Left cardiac atrium (tissue), 4 donors: ENCODE measurements around the gene LIMA1. TPM values are rescaled to one million over a fixed set of nuclear protein-coding genes. Genes with fewer than 3 reads are reported as not detected.

ENCODE experiments used
- ATAC-seq, 2 donors: fragments of 200-7000 bp; cut with Tn5 transposase; one replicate each; pipeline ENCODE4 v1.9.1; 2020; ENCODE audit warnings: mild to moderate bottlenecking in 2 of 2, moderate library complexity in 2 of 2
- DNase-seq: peaks from one replicate; pipeline ENCODE4 v3.0.0-alpha.2; 2020
- intact Hi-C, 2 donors: fragments of 100-400 bp; cut with DNase I; formaldehyde crosslinking; loops; one replicate each; pipeline versions ENCODE4 v1.14.1 to v1.15.1; 2022 to 2023
- total RNA-seq, 2 donors: library from RNA; stranded (reverse); fragmentation: NEBNext Ultra II Directional; extraction: Animal tissue kit (Norgen Biotek cat#: 25700); gene quantifications; one replicate each; pipeline ENCODE4 v1.2.1, GENCODE V29; 2021
- donor health status: DM: no; HTN: yes; CAD: no.
- donor health status: DM: no; HTN: yes; CAD: no; lungs with severe emphysema.
- donor health status: DM: yes; HTN: yes; CAD: no.
- donor health status: Dilated cardiomyopathy.

LIMA1 gene
- total RNA-seq, 2 donors from 2014 or later: 30.6 to 37.7 TPM

GRCh38 chr12:50198829-50199228, 84.5 kb downstream of the LIMA1 start:
- no peak for DNase-seq
- intact Hi-C loops: no loop called here
- ATAC-seq: no peak

GRCh38 chr12:50197297-50197727, 86.0 kb downstream of the LIMA1 start:
- DNase-seq: no peak
- no peak for ATAC-seq
- intact Hi-C loops: no loop called here

GRCh38 chr12:50196537-50196936, 86.8 kb downstream of the LIMA1 start:
- no peak for ATAC-seq
- intact Hi-C loops: no loop called here
- DNase-seq: no peak

GRCh38 chr12:50195832-50196231, 87.5 kb downstream of the LIMA1 start:
- intact Hi-C loops: no loop called here
- ATAC-seq (no peak), DNase-seq (no peak)

GRCh38 chr12:50192908-50193307, 90.4 kb downstream of the LIMA1 start:
- intact Hi-C loops: no loop called here

GRCh38 chr12:50192236-50192635, 91.1 kb downstream of the LIMA1 start:
- DNase-seq (no peak), ATAC-seq (no peak)
- intact Hi-C loops: no loop called here

More at GRCh38 chr12:50192908-50193307, 90.4 kb downstream of the LIMA1 start:
- DNase-seq: no peak
- no peak for ATAC-seq

- ATAC-seq (no peak), DNase-seq (no peak)
- intact Hi-C loops: no loop called here
These were observed 92.5 kb downstream of the LIMA1 start for GRCh38 chr12:50190859-50191258.

GRCh38 chr12:50188875-50189575, 94.3 kb downstream of the LIMA1 start:
- no peak for ATAC-seq
- no peak for DNase-seq
- intact Hi-C loops: loop anchor here (10.0 kb wide), 2 partner anchors 126 to 214 kb away; partner anchors contain the start of gene AQP6 (in 1 of the 2)

GRCh38 chr12:50188241-50188781, 95.0 kb downstream of the LIMA1 start:
- DNase-seq (no peak), ATAC-seq (peak; percentile 16 to 36)
- intact Hi-C loops: loop anchor here (10.0 kb wide), 2 partner anchors 126 to 214 kb away; partner anchors contain the start of gene AQP6 (in 1 of the 2)

- ATAC-seq (peak; percentile 51 to 59), DNase-seq (no peak)
- intact Hi-C loops: loop anchor here (10.0 kb wide), 2 partner anchors 128 to 212 kb away; partner anchors contain the start of gene AQP6 (in 1 of the 2)
These were observed 96.0 kb downstream of the LIMA1 start for GRCh38 chr12:50187084-50187900.

- ATAC-seq (peak in 1 of 2 donors; percentile 14), DNase-seq (no peak)
- intact Hi-C loops: loop anchor here (10.0 kb wide), 2 partner anchors 128 to 212 kb away; partner anchors contain the start of gene AQP6 (in 1 of the 2)
These were observed 96.6 kb downstream of the LIMA1 start for GRCh38 chr12:50186681-50187080.

GRCh38 chr12:50185970-50186663, 97.2 kb downstream of the LIMA1 start:
- peak in 1 of 2 donors; percentile 50 for ATAC-seq
- no peak for DNase-seq

GRCh38 chr12:50185301-50185895, 97.9 kb downstream of the LIMA1 start:
- no peak for DNase-seq
- ATAC-seq: no peak
- intact Hi-C loops: loop anchor here (10.0 kb wide), 2 partner anchors 129 to 211 kb away; partner anchors contain the start of gene AQP6 (in 1 of the 2)

More at GRCh38 chr12:50185970-50186663, 97.2 kb downstream of the LIMA1 start:
- intact Hi-C loops: loop anchor here (10.0 kb wide), 2 partner anchors 129 to 211 kb away; partner anchors contain the start of gene AQP6 (in 1 of the 2)

GRCh38 chr12:50184261-50184660, 99.1 kb downstream of the LIMA1 start:
- ATAC-seq (no peak), DNase-seq (no peak)
- intact Hi-C loops: loop anchor here (10.0 kb wide), 2 partner anchors 131 to 209 kb away; partner anchors contain the start of gene AQP6 (in 1 of the 2)

- ATAC-seq (no peak), DNase-seq (no peak)
- intact Hi-C loops: loop anchor here (10.0 kb wide), 2 partner anchors 132 to 208 kb away; partner anchors contain the start of gene AQP6 (in 1 of the 2)
These were observed 100.9 kb downstream of the LIMA1 start for GRCh38 chr12:50182461-50182860.

- DNase-seq (no peak), ATAC-seq (no peak)
- intact Hi-C loops: loop anchor here (10.0 kb wide), 2 partner anchors 133 to 207 kb away; partner anchors contain the start of gene AQP6 (in 1 of the 2)
These were observed 101.6 kb downstream of the LIMA1 start for GRCh38 chr12:50181691-50182090.

- intact Hi-C loops: loop anchor here (1.0 to 5.0 kb wide), 2 partner anchors 98 to 100 kb away; no protein-coding TSS in a partner anchor
- ATAC-seq: no peak
- DNase-seq: no peak
These were observed 107.6 kb downstream of the LIMA1 start for GRCh38 chr12:50175716-50176026.
